Epithelial cell of esophagus (primary cell): ENCODE measurements around the gene SLBP.

Experiments used
- DNase-seq: peaks from one replicate; pipeline ENCODE4 v3.0.0; 2010; ENCODE audit warnings: low read depth
- H3K4me3 ChIP-seq: 2 replicates; pipeline ENCODE4 v1.5.1; 2011; ENCODE audit warnings: mild to moderate bottlenecking, low read length, control low read depth
- CTCF ChIP-seq: IDR thresholded peaks from 2 replicates; pipeline ENCODE4 v1.5.1; 2011; ENCODE audit warnings: low read depth, mild to moderate bottlenecking, low read length, control low read depth, inconsistent platforms; ENCODE audit not compliant: insufficient read depth; ENCODE audit errors: missing control alignments

Gene SLBP

GRCh38 chr4:1715002-1715758 lies 3.1 kb upstream of the SLBP start:
- H3K4me3 ChIP-seq = no peak overlapping the region
- TF ChIP-seq CTCF = no peak
- DNase-seq = no peak

- no peak for TF ChIP-seq CTCF
- peak; percentile 41 for DNase-seq
- H3K4me3 ChIP-seq = no peak overlapping the region
These were observed 2.3 kb upstream of the SLBP start for GRCh38 chr4:1714303-1715001.

DNA sequence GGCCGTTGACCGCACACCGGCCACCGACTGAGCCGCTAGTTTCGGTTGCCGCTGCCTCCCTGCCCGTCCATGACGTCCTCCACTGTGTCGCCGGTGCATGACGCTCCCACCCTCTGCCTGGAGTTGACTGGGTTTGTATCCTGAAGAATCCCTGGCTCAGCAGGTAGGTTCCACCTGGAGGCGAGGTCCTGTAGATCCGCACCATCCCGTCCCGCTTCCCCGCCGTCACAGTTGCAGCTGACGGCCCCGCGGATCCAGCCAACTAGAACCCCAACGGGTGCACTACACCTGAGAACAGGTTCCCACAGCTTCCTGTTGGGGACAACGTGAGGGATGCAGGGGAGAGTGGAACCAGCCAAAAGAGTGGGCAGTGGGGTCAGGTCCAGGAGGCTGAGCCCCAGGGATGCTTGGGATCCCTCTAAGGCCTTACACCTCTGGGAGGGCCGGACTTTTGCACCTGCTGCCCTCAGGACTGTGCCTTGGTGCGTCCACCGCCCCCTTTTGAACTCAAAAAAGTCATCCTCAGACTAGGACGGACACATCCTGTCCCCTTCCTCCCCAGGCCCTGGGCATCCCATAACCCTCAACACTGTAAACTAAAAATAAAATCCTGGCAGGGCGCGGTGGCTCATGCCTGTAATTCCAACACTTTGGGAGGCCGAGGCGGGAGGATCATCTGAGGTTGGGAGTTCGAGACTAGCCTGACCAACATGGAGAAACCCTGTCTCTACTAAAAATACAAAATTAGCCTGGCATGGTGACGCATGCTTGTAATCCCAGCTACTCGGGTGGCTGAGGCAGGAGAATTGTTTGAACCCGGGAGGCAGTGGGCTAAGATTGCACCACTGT lies 1.1 kb upstream of the SLBP start:
- H3K4me3 ChIP-seq = peak overlapping the region; percentile 72
- DNase-seq = peak; percentile 62
- TF ChIP-seq CTCF = no peak

- TF ChIP-seq CTCF = no peak
- peak; percentile 56 for DNase-seq
- H3K4me3 ChIP-seq = peak overlapping the region; percentile 88
These were observed 426 bp downstream of the SLBP start for GRCh38 chr4:1711571-1712215.

DNA sequence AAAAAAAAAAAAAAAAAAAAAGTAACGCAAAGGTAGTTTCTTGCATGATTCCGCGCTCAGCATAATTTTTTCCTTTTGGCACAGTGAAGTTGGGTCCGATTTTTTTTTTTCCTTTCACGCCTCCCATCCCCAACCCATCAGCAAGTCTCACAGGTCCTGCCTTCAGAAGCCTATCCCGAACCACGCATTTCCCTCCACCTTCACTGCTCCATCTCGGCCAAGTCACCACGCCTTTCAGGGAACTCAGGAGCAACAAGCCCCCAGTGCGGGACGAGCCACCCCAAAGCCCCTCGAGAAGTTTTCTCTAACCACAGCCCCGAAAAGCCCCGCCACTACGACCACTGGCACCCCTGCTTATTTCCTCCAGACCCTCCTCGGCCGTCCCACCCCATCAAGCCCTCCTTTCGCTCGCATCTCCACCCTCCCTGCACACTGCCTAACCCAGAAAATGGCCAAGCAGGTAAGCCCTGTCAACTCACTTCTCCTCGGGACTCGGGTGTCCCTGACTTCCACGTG lies 1.0 kb downstream of the SLBP start:
- no peak for TF ChIP-seq CTCF
- H3K4me3 ChIP-seq = peak overlapping the region; percentile 88
- DNase-seq = peak; percentile 29

DNA sequence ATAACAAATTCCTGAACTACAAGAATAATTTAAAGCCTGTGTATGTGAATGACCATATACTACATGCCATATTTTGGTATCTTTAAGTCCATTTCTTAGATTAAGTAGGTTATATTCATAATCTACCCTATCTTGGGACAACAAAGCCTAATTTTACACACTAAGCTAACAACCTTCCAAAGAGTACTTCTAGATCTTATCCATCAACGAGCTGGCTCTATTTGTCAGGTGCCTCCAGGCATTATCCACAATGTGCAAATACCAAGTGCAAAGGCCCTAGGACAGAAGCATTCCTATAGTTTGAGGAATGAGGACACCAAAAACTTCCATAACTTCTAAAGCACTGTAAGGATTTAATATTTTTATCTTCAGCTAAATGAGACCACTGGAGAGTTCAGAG lies 3.5 kb downstream of the SLBP start:
- no peak overlapping the region for H3K4me3 ChIP-seq
- no peak for DNase-seq
- TF ChIP-seq CTCF = no peak
